Epithelial cell of proximal tubule (primary cell): ENCODE data around the gene UMODL1. TPM values are rescaled to one million over a fixed set of nuclear protein-coding genes. Genes with fewer than 3 reads are reported as not detected.
"Not testable (repeated sequence)": the region's sequence is repeated elsewhere in the genome, so short reads cannot be mapped to it uniquely, and the experiment has no call there.

Experiments
- DNase-seq: peaks from one replicate; pipeline ENCODE4 v3.0.0-alpha.2; 2011; ENCODE audit warnings: low read depth
- H3K4me3 ChIP-seq: 2 replicates; pipeline ENCODE4 v1.5.1; 2011; ENCODE audit warnings: low read depth, mild to moderate bottlenecking, low read length
- total RNA-seq: library from RNA; depleted of rRNA; stranded (reverse); fragments of >200 nt; gene quantifications from 2 replicates; pipeline ENCODE4 v1.2.3, GENCODE V29; 2015
- TF ChIP-seq, protein P1 (sequence below): conservative IDR thresholded peaks from 2 replicates; pipeline ENCODE4 v1.5.1; 2012; ENCODE audit warnings: low read depth, mild to moderate bottlenecking, low read length

UMODL1 gene
- total RNA-seq, 1 donor from 2014 or later: not detected

DNA sequence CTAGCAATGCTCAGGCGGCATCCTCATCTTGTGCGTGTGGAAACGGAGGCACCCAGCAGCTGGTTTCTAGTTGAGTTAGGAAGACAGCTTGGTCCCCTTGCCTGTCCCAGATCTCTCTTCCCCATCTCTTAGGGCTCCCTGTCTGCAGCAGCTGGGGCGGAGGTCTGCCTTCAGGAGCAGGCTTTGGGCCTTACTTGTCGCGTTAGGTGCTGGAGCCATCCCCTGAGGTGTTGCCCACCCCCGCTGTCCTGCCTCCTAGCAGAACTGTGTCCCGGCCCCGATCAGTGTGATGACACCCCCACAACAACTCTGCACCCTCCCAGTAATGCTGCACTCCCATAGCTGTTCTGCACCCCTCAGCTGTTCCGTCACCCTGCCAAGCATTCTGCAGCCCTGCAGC lies 40.7 kb downstream of the UMODL1 start:
- TF ChIP-seq, protein P1, sequence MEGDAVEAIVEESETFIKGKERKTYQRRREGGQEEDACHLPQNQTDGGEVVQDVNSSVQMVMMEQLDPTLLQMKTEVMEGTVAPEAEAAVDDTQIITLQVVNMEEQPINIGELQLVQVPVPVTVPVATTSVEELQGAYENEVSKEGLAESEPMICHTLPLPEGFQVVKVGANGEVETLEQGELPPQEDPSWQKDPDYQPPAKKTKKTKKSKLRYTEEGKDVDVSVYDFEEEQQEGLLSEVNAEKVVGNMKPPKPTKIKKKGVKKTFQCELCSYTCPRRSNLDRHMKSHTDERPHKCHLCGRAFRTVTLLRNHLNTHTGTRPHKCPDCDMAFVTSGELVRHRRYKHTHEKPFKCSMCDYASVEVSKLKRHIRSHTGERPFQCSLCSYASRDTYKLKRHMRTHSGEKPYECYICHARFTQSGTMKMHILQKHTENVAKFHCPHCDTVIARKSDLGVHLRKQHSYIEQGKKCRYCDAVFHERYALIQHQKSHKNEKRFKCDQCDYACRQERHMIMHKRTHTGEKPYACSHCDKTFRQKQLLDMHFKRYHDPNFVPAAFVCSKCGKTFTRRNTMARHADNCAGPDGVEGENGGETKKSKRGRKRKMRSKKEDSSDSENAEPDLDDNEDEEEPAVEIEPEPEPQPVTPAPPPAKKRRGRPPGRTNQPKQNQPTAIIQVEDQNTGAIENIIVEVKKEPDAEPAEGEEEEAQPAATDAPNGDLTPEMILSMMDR: no peak
- no peak overlapping the region for H3K4me3 ChIP-seq
- DNase-seq: no peak

DNA sequence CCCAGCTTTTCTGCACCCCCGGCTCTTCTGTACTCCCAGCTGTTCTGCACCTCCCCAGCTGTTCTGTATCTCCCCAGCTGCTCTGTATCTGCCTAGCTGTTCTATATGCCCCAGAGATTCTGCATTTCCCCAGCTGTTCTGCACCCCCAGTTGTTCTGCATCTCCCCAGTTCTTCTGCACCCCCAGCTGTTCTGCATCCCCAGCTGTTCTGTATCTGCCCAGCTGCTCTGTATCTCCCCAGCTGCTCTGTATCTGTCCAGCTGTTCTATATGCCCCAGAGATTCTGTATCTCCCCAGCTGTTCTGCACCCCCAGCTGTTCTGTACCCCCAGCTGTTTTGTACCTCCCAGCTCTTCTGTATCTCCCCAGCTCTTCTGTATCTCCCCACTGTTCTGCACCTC lies 41.1 kb downstream of the UMODL1 start:
- H3K4me3 ChIP-seq: no peak overlapping the region
- DNase-seq: no peak
- TF ChIP-seq, protein P1: no peak

DNA sequence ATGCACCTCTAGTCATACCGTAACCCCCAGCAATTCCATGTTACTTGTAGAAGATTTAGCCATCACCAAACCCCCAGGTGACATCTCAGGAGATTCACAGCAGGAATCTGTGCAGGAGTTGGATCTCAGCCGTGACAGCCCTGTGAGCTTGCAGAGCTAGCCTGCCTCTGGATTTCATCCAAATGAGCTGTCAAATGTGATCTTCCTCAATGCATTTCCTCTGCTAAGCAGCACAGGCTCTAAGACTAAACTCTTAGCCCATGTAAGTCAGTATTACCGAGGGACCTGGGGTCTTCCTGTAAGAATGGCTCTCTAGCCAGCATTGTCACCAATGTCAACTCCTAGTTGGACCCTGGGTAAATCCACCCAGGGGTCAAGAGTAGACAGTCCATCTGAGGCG lies 41.7 kb downstream of the UMODL1 start:
- DNase-seq: no peak
- TF ChIP-seq, protein P1: no peak
- H3K4me3 ChIP-seq: no peak overlapping the region

DNA sequence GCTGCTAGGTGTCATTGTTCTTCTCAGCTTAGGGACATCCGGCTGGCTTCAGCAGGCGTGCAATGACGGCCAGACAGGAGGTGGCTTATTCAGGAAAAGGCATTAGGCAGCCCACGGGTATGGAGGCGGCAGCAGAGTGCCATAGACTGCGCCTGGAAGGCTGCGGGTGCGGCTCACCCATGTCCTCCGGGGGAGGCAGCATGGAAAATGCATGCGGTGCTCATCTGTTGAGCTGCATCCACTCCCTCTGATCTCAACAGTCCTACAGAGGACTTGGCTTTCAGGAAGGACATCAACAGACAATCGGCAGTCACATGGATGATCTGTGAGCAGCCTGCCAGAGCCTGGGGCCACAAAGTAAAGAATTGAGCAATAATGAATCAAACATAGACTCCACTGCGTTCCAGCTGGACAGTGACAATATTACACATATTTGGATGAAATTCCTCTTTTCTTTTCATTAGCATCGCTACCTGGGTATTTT lies 42.9 kb downstream of the UMODL1 start:
- TF ChIP-seq, protein P1: no peak
- no peak for DNase-seq
- H3K4me3 ChIP-seq: no peak overlapping the region

- TF ChIP-seq, protein P1: no peak
Observed at GRCh38 chr21:42114646-42115045, 43.5 kb downstream of the UMODL1 start.

DNA sequence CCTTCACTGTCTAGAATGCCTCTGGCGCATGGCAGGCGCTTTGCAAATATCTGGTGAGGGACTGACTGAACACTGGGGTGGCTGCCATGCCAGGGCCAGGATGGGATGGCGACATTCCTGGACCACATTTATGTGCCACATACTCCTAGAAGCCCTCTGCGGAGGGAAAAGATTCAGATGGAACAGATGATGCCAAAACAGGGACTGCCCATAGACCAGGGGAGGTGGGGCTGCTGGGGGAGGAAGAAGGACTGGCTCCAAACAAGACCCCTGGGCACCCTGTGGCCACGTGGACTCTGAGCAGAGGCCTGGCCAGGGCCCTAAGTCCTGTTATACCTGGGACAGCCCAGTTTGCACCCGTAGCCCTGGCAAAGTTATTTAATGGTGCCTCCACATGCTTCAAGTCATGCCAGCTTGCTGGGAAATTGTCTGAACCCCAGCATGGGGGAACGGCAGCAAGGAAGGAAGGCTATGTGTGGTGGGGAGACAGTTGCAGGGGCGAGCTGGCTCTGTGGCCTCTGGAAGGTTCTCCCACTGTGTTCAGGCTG lies 44.1 kb downstream of the UMODL1 start:
- H3K4me3 ChIP-seq: no peak overlapping the region
- TF ChIP-seq, protein P1: no peak
- no peak for DNase-seq

More at GRCh38 chr21:42114646-42115045, 43.5 kb downstream of the UMODL1 start:
- DNase-seq: no peak
- H3K4me3 ChIP-seq: no peak overlapping the region

DNA sequence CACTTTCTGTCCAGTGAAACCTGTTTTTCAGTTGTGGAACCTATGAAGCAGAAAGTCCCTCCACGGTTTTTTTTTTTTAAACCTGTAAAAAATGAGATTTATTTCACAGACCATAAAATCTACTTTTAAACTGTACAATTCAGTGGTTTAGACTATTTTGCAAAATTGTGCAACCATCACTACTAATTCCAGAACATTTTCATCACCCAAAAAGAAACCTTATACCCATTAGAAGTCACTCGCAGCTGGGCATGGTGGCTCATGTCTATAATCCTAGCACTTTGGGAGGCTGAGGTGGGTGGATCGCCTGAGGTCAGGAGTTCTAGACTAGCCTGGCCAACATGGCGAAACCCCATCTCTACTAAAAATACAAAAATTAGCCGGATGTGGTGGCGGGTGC lies 45.4 kb downstream of the UMODL1 start:
- not testable (repeated sequence) for DNase-seq, H3K4me3 ChIP-seq
